Measurements from ENCODE around the gene MAP3K9.

The MAP3K9 gene

DNA sequence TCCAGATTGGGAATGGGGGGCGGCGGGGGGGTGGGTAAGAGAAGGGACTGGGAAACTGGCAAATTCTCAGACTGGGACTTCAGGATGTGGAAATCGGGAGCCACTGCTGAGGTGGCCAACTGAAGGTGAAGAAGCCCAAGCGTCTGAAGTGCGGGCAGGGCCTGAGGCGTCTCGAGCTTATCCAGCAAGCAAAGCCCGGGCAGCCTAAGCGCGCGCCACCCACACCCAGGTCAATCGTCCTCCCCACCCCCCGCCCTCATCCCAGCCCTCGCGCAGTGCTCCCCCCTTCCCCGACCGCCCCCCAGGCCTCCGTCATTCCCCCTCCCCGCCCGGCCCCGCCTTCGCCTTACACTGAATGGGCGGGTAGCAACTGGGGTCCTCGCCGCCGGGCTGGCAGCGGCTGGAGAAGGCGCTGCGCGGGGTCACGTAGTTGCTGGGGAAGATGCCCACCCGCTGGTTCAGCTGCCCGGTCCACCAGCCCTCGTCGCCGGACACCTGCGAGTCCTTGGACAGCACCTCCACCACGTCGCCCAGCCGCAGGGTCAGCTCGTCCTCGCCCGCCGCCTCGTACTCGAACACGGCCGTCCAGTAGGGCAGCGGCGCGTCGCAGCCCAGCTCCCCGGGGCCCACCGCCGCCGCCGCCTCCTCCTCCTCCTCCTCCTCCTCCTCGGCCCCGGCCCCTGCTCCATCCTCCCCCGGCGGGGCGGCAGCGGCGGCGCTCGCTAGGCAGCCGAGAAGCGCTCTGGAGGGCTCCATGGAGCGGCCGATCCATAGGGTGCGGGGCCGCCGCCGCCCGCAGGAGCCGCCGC lies 693 bp downstream of the MAP3K9 start:
- Mint-ChIP-seq H3K9me3 (no peaks in the 10 kb centered on the region), H3K4me3 (peak overlapping the region; percentile 81), H3K27me3 (peaks cover 3% of the 10 kb centered on the region), H3K36me3 (ENCODE audit: low read depth) (no peaks in the 10 kb centered on the region), H3K4me1 (ENCODE audit: low read depth) (peaks cover 13% of the 10 kb centered on the region), H3K27ac (no peak overlapping the region)

DNA sequence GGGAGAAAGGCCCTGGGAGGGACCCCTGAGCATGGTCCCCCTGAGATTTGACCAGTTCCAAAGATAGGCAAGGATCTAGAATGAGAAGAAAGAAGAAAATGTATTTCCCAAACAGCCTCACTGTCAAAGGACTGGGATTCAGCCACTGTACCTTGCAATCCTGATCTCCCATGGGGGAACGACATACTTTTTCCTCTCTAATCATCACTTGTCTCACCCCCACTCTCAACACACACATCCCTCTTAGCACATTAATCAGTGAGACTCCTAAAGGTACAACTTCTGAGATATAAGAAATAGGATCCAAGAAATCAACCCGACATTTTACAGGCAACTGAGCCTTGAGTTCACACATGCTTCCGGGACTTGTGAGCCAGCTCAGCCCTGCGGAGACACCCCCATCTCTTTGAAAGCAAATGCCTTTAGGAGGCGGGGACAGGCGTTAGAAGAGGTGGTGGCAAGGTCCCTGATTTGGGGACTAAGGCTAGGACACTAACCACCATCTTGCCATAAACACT lies 1.4 kb downstream of the MAP3K9 start:
- Mint-ChIP-seq H3K4me1 (ENCODE audit: low read depth) (peaks cover 20% of the 10 kb centered on the region), H3K9me3 (no peaks in the 10 kb centered on the region), H3K27me3 (peaks cover 3% of the 10 kb centered on the region), H3K36me3 (ENCODE audit: low read depth) (no peaks in the 10 kb centered on the region), H3K4me3 (peak overlapping the region; percentile 81), H3K27ac (peak overlapping the region; percentile 81)

- no peaks in the 10 kb centered on the region for H3K9me3 Mint-ChIP-seq
- no peak overlapping the region for H3K4me3 Mint-ChIP-seq
- H3K27ac Mint-ChIP-seq, result no peak overlapping the region
Measured at GRCh38 chr14:70804556-70805162, 4.7 kb downstream of the MAP3K9 start.

GRCh38 chr14:70803321-70804310 lies 5.7 kb downstream of the MAP3K9 start:
- peaks cover 30% of the 10 kb centered on the region for H3K4me1 Mint-ChIP-seq (ENCODE audit: low read depth)
- H3K36me3 Mint-ChIP-seq (ENCODE audit: low read depth), result peaks cover 10% of the 10 kb centered on the region
- no peaks in the 10 kb centered on the region for H3K9me3 Mint-ChIP-seq
- peaks cover 3% of the 10 kb centered on the region for H3K27me3 Mint-ChIP-seq
- H3K27ac Mint-ChIP-seq, result no peak overlapping the region
- H3K4me3 Mint-ChIP-seq, result no peak overlapping the region

More at GRCh38 chr14:70804556-70805162, 4.7 kb downstream of the MAP3K9 start:
- H3K36me3 Mint-ChIP-seq (ENCODE audit: low read depth), result peaks cover 10% of the 10 kb centered on the region
- peaks cover 30% of the 10 kb centered on the region for H3K4me1 Mint-ChIP-seq (ENCODE audit: low read depth)
- H3K27me3 Mint-ChIP-seq, result peaks cover 3% of the 10 kb centered on the region

GRCh38 chr14:70802379-70802778 lies 6.9 kb downstream of the MAP3K9 start:
- Mint-ChIP-seq H3K27me3 (peaks cover 3% of the 10 kb centered on the region), H3K36me3 (ENCODE audit: low read depth) (peaks cover 10% of the 10 kb centered on the region), H3K4me1 (ENCODE audit: low read depth) (peaks cover 24% of the 10 kb centered on the region), H3K4me3 (no peak overlapping the region), H3K9me3 (no peaks in the 10 kb centered on the region), H3K27ac (no peak overlapping the region)

GRCh38 chr14:70801836-70802235 lies 7.5 kb downstream of the MAP3K9 start:
- peaks cover 10% of the 10 kb centered on the region for H3K36me3 Mint-ChIP-seq (ENCODE audit: low read depth)
- H3K4me3 Mint-ChIP-seq, result no peak overlapping the region
- no peak overlapping the region for H3K27ac Mint-ChIP-seq
- H3K9me3 Mint-ChIP-seq, result no peaks in the 10 kb centered on the region
- peaks cover 1% of the 10 kb centered on the region for H3K27me3 Mint-ChIP-seq
- peaks cover 21% of the 10 kb centered on the region for H3K4me1 Mint-ChIP-seq (ENCODE audit: low read depth)

- H3K9me3 Mint-ChIP-seq, result no peaks in the 10 kb centered on the region
Measured at GRCh38 chr14:70796551-70796950, 12.8 kb downstream of the MAP3K9 start.

DNA sequence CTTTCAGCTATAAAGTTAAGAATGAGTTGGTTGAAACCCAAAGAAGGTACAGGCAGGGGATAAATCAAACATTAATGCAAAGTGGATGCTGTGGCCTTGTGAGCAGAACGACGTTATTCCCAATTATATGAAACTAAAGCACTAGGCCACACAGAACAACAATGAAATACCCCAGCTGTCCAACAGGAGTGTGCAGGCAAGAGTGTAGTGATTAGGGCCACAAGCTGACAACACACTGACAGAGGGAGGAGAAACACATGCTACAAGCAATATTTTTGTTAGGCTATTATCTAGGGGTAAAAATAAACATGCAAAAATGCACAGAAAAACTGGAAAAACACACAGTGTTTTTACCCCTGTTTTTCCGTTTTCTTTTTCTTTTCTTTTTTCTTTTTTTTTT lies 15.0 kb downstream of the MAP3K9 start:
- H3K27me3 Mint-ChIP-seq, result no peaks in the 10 kb centered on the region
- peaks cover 9% of the 10 kb centered on the region for H3K36me3 Mint-ChIP-seq (ENCODE audit: low read depth)
- H3K27ac Mint-ChIP-seq, result no peak overlapping the region
- H3K9me3 Mint-ChIP-seq, result no peaks in the 10 kb centered on the region
- H3K4me3 Mint-ChIP-seq, result no peak overlapping the region
- no peaks in the 10 kb centered on the region for H3K4me1 Mint-ChIP-seq (ENCODE audit: low read depth)

More at GRCh38 chr14:70796551-70796950, 12.8 kb downstream of the MAP3K9 start:
- no peak overlapping the region for H3K4me3 Mint-ChIP-seq
- H3K36me3 Mint-ChIP-seq (ENCODE audit: low read depth), result peaks cover 16% of the 10 kb centered on the region
- H3K27me3 Mint-ChIP-seq, result no peaks in the 10 kb centered on the region
- H3K27ac Mint-ChIP-seq, result no peak overlapping the region
- no peaks in the 10 kb centered on the region for H3K4me1 Mint-ChIP-seq (ENCODE audit: low read depth)

- peaks cover 9% of the 10 kb centered on the region for H3K36me3 Mint-ChIP-seq (ENCODE audit: low read depth)
- H3K9me3 Mint-ChIP-seq, result no peaks in the 10 kb centered on the region
- no peak overlapping the region for H3K4me3 Mint-ChIP-seq
- no peaks in the 10 kb centered on the region for H3K4me1 Mint-ChIP-seq (ENCODE audit: low read depth)
- H3K27ac Mint-ChIP-seq, result no peak overlapping the region
- no peaks in the 10 kb centered on the region for H3K27me3 Mint-ChIP-seq
Measured at GRCh38 chr14:70793637-70794036, 15.7 kb downstream of the MAP3K9 start.

DNA sequence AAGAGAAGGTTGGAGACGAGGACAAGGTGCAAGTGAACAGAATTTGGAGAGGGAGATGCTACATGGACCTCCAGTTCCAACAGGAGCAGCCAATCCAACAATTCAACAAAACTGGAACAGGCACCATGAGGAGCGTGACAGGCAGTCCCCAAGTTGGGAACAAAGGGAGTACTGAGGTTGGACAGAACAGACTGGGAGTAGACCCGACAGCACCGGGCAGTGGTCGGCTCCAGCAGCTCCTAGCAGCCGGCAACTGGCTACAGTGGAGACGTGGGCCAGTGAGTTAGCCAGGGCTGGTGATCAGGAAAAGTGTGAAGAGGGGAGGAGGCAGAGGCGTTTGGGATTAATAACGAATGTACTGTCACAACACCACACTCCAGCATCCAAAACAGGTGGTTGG lies 16.4 kb downstream of the MAP3K9 start:
- H3K9me3 Mint-ChIP-seq, result no peaks in the 10 kb centered on the region
- H3K27ac Mint-ChIP-seq, result no peak overlapping the region
- H3K4me1 Mint-ChIP-seq (ENCODE audit: low read depth), result no peaks in the 10 kb centered on the region
- H3K4me3 Mint-ChIP-seq, result no peak overlapping the region
- no peaks in the 10 kb centered on the region for H3K27me3 Mint-ChIP-seq
- peaks cover 9% of the 10 kb centered on the region for H3K36me3 Mint-ChIP-seq (ENCODE audit: low read depth)

GRCh38 chr14:70791971-70792370 lies 17.3 kb downstream of the MAP3K9 start:
- Mint-ChIP-seq H3K36me3 (ENCODE audit: low read depth) (peaks cover 9% of the 10 kb centered on the region), H3K4me3 (no peak overlapping the region), H3K27me3 (no peaks in the 10 kb centered on the region), H3K9me3 (no peaks in the 10 kb centered on the region), H3K27ac (no peak overlapping the region), H3K4me1 (ENCODE audit: low read depth) (no peaks in the 10 kb centered on the region)

GRCh38 chr14:70789961-70790360 lies 19.4 kb downstream of the MAP3K9 start:
- no peaks in the 10 kb centered on the region for H3K9me3 Mint-ChIP-seq
- H3K4me3 Mint-ChIP-seq, result no peak overlapping the region
- H3K36me3 Mint-ChIP-seq (ENCODE audit: low read depth), result peaks cover 16% of the 10 kb centered on the region
- no peak overlapping the region for H3K27ac Mint-ChIP-seq
- no peaks in the 10 kb centered on the region for H3K27me3 Mint-ChIP-seq
- no peaks in the 10 kb centered on the region for H3K4me1 Mint-ChIP-seq (ENCODE audit: low read depth)

- no peaks in the 10 kb centered on the region for H3K9me3 Mint-ChIP-seq
- H3K27me3 Mint-ChIP-seq, result no peaks in the 10 kb centered on the region
- no peaks in the 10 kb centered on the region for H3K4me1 Mint-ChIP-seq (ENCODE audit: low read depth)
- peaks cover 16% of the 10 kb centered on the region for H3K36me3 Mint-ChIP-seq (ENCODE audit: low read depth)
- H3K27ac Mint-ChIP-seq, result no peak overlapping the region
- no peak overlapping the region for H3K4me3 Mint-ChIP-seq
Measured at GRCh38 chr14:70789361-70789760, 20.0 kb downstream of the MAP3K9 start.

- H3K36me3 Mint-ChIP-seq (ENCODE audit: low read depth), result peaks cover 16% of the 10 kb centered on the region
- no peak overlapping the region for H3K27ac Mint-ChIP-seq
- H3K4me1 Mint-ChIP-seq (ENCODE audit: low read depth), result no peaks in the 10 kb centered on the region
- H3K9me3 Mint-ChIP-seq, result no peaks in the 10 kb centered on the region
- H3K27me3 Mint-ChIP-seq, result no peaks in the 10 kb centered on the region
- H3K4me3 Mint-ChIP-seq, result no peak overlapping the region
Measured at GRCh38 chr14:70788898-70789297, 20.4 kb downstream of the MAP3K9 start.
